ENCODE measurements around the gene IGSF8.

DNA sequence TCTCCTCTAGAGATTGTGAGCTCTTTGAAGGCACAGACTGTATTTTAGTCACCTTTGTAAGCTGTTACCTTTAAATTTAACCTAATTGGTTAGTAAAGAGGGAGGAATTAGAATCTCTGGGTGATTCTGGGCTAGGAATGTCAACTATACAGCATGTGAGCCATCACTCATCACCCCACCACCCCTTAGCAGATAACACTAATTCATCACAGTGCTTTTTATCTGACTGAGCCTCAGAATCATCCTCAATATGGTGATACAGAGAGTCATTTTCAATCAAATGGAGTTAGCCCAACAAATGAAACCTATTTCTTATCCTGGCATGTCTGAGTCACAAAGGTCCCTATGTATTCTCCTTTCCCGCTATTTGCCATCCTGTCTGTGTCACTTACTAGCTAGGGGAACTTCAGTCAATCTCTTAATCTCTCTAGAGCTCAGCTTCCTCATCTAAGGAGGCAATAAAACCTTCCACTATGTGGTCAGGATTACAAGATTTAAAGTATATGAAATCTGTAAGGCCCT, 41.7 kb downstream of the IGSF8 start:
- TF ChIP-seq, protein P1, sequence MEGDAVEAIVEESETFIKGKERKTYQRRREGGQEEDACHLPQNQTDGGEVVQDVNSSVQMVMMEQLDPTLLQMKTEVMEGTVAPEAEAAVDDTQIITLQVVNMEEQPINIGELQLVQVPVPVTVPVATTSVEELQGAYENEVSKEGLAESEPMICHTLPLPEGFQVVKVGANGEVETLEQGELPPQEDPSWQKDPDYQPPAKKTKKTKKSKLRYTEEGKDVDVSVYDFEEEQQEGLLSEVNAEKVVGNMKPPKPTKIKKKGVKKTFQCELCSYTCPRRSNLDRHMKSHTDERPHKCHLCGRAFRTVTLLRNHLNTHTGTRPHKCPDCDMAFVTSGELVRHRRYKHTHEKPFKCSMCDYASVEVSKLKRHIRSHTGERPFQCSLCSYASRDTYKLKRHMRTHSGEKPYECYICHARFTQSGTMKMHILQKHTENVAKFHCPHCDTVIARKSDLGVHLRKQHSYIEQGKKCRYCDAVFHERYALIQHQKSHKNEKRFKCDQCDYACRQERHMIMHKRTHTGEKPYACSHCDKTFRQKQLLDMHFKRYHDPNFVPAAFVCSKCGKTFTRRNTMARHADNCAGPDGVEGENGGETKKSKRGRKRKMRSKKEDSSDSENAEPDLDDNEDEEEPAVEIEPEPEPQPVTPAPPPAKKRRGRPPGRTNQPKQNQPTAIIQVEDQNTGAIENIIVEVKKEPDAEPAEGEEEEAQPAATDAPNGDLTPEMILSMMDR (IDR thresholded peaks at IDR 0.05; ENCODE audit: control extremely low read depth in 1 of 3, insufficient read depth in 1 of 3, low read depth in 1 of 3, low read length in 3 of 3) = no peak
- TF ChIP-seq, protein P2, sequence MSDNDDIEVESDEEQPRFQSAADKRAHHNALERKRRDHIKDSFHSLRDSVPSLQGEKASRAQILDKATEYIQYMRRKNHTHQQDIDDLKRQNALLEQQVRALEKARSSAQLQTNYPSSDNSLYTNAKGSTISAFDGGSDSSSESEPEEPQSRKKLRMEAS (IDR thresholded peaks at IDR 0.05) = no peak
- no peak for TF ChIP-seq JUND (IDR thresholded peaks at IDR 0.05; ENCODE audit: low read length)
- TF ChIP-seq BCL11A (IDR thresholded peaks at IDR 0.05; ENCODE audit: low read depth in 2 of 2, low read length in 2 of 2) = no peak
- TF ChIP-seq GABPA (IDR thresholded peaks at IDR 0.05; ENCODE audit: borderline replicate concordance, insufficient read depth, low read length) = no peak
- no peak for TF ChIP-seq POLR2A (IDR thresholded peaks at IDR 0.05; ENCODE audit: control extremely low read depth in 1 of 2, low read depth in 2 of 2, low read length in 2 of 2)
- TF ChIP-seq HDAC6 (IDR thresholded peaks at IDR 0.05; ENCODE audit: low read depth, low read length) = no peak
- no peak for TF ChIP-seq RBBP5 (IDR thresholded peaks at IDR 0.05; ENCODE audit: borderline replicate concordance, low read depth, low read length)
- no peak for TF ChIP-seq POLR2AphosphoS5 (IDR thresholded peaks at IDR 0.05; ENCODE audit: low read depth, low read length)
- no peak for TF ChIP-seq SUZ12 (IDR thresholded peaks at IDR 0.05; ENCODE audit: low read length)
- no peak for TF ChIP-seq HDAC2 (IDR thresholded peaks at IDR 0.05; ENCODE audit: borderline replicate concordance in 1 of 2, low read depth in 2 of 2, low read length in 2 of 2)
- no peak for TF ChIP-seq YY1 (IDR thresholded peaks at IDR 0.05; ENCODE audit: low read depth, low read length)
- no peak for TF ChIP-seq TCF12 (IDR thresholded peaks at IDR 0.05; ENCODE audit: low read depth, low read length)

Data from H1 (cell line).